Prostate gland (tissue), 2 donors: Measurements from ENCODE around the gene GLP2R.

Source experiments
- CTCF ChIP-seq, 4 experiments: fragments of 200-600 bp in 2 of 4; fragments of 450-650 bp in 2 of 4; sonication (generic) in 2 of 4; IDR thresholded peaks; 1 replicate in 3 of 4; 2 replicates in 1 of 4; pipeline ENCODE4 v1.5.1; 2016 to 2019; ENCODE audit warnings: antibody characterized with exemption in 4 of 4, mild to moderate bottlenecking in 2 of 4, moderate library complexity in 2 of 4
- POLR2AphosphoS5 ChIP-seq: sonication (generic); formaldehyde crosslinking; IDR thresholded peaks from one replicate; pipeline ENCODE4 v1.6.1; 2017; ENCODE audit warnings: antibody characterized with exemption

GRCh38 chr17:9918352-9918751 is 92.6 kb downstream of the GLP2R start:
- TF ChIP-seq CTCF (IDR thresholded peaks at IDR 0.05) = no peak
- TF ChIP-seq POLR2AphosphoS5 = no peak
